CMK (cell line): ENCODE results near the gene EPHB3.

Experiments
- DNase-seq: peaks from one replicate; pipeline ENCODE4 v3.0.0-alpha.2; 2010; ENCODE audit warnings: low read depth

Gene EPHB3

DNA sequence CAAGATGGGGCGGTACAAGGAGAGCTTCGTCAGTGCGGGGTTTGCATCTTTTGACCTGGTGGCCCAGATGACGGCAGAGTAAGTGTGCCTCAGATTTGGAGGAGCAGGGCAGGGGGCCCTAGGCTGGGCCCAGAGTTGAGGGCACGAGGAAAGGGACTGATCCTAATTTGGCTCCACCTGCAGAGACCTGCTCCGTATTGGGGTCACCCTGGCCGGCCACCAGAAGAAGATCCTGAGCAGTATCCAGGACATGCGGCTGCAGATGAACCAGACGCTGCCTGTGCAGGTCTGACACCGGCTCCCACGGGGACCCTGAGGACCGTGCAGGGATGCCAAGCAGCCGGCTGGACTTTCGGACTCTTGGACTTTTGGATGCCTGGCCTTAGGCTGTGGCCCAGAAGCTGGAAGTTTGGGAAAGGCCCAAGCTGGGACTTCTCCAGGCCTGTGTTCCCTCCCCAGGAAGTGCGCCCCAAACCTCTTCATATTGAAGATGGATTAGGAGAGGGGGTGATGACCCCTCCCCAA is 19.8 kb downstream of the EPHB3 start:
- DNase-seq = no peak

DNA sequence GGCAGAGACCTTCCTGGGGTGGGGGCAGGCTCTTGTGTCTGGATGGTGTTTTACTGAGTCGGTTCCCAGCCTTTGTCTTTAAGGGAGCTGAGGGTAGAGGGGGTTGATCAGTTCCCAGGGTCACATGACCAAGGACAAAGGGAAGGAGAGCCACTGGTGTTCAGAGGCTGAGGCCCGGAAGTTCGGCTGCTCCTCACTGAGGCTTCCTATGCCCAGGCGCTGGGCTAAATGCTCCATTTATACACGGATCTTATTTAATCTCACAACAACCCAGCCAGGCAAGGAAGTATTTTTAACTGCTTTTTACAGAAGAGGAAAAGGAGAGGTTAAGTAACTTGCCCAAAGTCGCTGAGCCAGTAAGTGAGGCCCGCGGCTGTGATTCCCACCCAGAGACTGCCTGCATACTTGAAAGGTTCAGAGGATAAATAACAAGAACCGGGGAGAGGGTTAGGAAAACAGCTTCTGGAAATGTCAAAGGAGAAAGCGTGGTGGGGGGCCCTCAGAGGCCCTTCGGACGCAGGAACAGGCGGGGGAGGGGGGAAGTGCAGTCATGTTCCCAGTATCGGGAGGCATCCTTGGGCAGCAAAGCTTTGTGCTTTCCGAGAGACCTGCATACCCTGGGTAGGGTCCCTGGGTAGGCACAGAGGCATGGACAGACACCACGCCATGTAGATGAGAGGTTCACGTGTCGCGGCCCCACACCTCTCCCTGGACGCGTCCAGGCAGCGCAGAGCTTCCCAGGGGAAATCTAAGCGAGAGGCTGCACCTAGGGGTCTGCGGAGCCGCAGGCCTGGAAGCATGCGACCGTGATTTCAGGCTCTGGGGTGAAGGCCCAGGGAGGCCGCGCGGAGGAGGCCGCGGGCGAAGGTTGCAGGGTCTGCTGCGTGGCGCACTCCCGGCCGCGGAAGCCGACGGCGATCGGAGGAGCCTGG is 21.3 kb downstream of the EPHB3 start:
- no peak for DNase-seq

DNA sequence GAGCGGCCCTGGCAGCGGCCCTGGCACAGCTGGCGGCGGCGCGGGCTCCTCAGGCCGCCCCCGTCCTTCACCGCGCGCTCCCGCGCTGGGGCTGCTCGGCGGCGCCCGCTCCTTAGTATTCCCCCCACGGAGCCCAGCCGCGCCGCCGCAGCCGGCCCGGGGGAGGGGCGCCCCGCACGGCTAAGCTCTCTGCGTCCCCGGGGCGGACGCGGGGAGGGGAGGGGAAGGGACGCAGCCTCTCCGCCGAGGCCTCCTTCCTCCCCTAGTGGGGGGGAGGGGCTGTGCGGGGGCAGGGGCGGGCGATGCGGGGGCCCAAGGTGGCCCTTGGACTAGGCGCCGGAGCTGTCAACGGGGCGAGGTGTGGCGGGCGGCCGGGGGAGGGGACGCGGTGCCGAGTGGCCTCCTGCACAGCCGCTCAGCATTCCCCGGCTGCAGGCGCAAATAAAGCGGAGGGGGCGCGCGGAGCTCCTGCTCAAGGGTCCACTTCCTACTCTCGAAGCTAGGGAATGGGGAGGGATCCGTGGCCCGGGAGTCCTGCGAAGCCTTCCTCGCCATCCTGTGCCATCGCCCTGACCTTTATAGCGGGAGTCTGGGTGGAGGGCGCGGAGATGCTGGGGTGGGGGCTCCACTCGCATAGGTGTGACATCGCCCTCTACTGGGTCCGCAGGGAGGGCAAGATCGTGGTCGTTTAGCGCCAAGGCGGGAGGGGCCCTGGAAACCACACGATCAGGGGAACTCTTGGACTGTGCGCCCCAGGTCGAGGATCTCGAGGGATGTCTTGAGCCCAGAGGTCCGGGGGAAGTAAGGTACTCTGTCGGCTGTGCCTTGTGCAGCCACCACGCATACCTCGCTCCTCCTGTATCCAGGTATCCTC is 22.2 kb downstream of the EPHB3 start:
- DNase-seq = no peak

DNA sequence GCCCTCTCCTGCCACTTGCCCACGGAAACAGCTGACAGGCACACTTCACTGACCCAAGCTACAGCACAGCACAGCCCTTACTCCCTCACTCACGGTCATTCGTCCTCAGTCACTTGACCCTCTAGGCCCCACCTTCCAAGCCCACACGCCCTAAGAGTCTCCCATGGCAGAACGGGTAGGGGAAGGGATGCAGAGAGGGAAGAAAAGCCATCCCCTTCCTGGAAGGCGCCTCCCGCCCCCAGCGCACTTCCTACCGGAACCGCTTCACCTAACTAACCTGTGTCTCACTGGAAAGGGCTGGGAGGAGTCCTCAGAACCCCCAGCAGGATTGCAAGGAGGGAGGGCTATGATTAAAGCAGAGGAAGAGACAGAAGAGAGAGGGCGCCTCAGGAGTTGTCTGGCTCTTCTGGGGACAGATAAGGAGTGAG is 22.9 kb downstream of the EPHB3 start:
- DNase-seq = no peak

DNA sequence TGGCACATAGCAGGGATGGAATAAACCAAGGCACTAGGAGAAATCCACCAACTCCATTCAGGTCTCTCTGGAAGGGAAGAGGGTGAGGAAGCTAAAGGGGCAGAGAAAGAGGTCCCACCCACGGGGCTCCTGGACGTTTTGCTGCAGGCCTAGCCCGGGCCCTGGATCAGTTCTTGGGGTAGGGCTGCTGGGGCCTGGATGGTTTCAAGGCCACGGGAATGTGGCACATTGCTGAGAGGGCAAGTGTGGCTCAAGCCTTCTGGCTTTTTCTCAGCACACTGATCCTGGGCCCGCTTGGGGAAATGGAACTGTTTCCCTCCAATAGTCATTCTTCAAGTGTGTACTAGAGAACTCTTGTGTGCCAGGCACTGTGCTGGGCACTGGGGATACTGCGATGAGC is 24.0 kb downstream of the EPHB3 start:
- no peak for DNase-seq

DNA sequence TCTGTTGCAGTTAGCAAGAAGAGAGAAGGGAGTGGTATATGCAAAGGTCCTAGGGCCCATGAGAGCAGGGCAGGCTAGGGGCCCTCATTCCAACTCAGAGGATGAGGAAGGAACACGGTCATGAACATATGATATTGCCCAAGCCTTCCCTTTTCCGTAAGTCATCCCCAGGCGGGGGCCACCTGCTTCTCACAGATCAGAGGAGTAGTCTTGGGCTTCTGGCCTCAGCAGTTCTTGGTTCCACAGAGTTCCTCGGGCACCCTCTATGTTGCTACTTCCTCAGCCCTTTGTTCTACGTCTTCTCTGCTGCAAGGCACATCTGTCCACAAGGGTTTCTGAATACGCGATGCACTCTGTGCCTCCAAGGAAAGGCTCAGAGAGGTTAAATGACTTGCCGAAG is 25.3 kb downstream of the EPHB3 start:
- no peak for DNase-seq

DNA sequence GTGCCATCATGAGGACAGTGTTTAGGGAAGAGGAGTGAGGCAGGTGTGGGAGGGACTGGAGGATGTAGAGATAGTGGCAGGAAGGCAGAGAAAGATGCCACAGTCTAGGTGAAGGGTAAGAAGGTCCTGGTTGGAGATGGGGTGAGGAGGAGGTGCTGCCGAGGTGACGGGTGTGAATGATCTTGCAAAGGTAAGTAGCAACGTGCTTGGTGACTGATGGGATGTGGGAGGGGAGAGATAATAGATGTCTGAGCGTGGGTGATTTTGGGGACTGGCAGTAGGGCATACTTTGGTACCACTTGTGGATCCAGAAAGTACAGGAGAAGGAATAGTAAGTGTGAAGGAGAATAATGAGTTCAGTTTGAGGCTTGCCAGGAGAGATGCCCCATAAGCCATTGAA is 27.2 kb downstream of the EPHB3 start:
- DNase-seq = no peak

DNA sequence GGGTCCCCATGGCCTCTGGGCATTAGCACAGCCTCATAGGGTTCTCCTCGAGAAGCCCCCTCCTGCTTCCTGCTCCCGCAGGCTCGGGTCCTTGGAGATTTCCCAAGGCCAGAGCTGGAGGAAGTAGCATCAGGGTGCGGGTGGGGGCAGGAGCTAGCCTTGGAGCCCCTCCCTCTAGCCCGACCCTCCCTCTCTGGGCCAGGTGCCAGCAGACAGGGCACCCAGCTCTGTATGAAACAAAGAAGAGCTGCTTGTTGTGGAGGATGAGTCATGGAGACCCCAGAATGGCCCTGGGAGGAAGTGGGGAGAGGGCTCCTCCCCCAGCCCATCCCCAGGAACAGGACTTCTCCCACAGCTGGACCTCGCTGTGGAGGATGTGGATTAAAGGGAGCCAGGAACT is 29.2 kb downstream of the EPHB3 start:
- DNase-seq = no peak

DNA sequence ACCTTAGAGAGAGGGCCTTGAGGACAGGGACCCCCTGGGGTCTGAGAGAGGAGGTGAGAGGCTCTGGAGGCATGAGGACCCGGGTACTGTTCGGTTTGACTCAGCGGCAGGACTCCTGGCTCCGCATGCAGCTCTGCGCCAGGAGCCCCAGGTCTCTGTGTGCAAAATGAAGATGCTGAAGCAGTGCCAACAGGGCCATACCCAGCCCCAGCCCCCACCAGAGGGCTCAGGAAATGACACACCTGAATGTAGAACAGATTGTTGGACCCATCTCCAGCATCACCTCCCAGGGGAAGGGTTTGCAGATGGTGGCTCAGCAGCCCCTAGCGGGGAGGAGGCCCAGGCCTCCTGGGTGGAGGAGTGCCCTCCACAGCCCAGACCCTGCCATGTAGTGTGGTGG is 30.2 kb downstream of the EPHB3 start:
- DNase-seq = no peak

DNA sequence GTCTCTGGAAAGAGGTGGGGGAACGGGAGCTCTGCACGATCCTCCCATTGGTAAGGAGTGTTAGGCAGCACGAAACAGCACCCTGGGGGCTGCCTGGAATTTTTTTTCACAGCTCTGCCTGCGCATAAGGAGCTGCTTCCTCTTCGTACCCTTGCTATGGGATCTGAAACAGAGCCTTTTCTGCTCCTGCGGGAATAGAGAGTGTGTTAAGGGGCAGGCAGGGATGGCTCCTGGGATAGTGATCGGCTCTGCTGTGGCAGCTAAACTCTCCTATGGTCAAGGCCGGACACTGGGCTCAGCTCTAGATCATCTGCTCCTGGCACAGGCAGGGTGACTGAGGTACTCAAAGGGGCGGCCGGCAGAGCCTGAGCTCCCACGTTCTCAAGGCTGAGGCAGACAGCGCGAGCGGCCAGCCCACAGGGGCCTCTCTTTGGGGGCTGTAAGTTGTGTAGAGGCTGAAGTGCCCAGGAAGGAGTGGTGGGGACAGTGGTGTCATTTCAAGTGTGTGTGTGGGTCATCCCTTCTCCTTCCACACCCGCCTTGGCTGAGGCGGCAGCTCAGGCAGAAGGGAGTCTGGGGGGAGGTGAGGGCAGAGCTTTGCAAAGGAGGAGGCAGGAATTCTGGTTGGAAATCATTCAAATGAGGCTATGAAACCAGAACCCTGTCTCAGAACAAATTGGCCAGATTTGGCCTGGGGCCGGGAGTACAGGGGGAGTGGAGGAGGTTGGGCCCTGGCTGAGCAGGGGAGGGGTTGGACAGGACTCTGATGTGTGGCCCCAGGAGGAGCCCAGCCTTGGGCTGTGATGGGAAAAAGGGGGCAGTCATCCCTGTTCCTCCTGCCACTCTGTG is 31.0 kb downstream of the EPHB3 start:
- DNase-seq = no peak

DNA sequence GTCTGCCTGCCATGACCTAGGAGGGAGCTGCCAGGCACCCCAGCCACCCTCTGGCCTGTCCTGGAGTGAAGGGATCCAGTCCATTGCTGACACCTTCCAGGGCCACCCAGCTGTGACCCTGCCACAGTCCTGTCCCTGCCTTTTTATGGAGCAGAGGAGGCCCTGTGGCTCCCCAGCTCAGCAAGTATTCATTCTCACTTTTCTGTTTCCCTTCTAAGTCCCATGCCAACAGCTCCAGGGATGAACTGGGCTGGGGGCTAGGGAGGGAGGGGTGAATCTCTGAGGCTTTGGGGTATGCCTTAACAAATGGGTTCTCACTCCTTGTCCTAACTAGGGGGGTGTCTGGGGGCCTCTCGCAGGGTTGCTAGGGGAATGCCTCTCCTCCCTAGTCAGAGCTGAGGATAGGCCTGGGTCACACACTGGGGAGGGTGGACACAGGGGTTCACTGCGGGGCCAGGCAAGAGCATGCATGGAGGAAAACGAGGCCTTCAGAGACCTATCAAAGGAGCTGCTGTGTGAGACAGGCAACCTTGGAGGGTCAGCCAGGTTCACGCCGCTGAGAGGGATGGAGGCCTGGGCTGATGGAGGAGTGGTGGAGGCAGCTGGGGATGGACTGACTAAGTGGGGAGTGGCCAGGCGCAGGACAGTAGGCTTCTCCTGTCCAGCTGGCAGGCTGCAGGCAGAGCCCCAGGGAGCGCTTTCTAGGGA is 31.8 kb downstream of the EPHB3 start:
- no peak for DNase-seq

DNA sequence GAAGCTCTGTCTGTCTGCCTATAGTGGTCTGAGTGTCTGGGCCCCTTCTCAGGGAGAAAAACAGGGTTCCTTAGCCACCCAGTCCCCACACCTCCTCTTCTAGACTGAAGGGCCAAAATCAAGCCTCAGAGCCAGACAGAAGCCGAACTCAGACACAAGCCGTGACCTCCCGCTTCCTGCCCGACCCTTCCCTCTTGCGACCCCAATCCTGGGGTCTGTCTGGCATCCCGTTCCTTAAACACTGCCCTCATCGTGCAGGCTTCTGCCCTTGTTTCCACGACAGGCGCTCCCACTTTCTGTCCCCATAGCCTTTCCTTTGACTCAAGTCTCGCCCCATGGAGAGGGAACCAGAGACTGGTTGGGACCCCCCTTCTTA is 32.3 kb downstream of the EPHB3 start:
- no peak for DNase-seq

DNA sequence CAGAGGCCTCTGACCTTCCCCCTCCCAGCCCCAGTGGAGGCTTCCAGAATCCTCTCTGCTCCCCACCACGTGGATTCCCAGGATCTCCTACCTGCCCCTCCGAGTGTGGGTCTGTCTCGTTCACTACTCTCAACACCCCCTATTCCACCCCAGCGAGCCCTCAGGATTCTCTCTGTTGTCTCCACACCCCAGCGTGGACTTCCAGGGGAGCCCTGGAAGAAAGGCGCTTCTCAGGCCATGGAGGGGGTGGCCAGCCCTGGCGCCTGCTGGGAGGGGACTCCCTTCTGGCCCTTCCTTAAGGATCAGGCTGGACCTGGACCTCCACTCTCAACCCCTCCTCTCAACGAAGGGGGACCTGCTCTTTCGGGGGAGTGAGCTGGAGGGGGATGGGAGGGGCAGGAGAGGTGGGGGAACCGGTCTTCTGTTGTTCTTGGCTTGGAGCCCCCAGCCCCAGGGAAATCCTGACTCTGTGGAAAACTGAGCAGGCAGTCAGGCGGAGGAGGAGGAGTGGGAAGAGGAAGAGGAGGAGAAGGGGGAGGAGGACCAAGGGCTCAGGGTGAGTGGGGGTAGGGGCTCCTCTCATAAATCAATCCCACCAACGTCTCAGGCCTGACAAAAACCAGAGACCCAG is 32.9 kb downstream of the EPHB3 start:
- DNase-seq = no peak

DNA sequence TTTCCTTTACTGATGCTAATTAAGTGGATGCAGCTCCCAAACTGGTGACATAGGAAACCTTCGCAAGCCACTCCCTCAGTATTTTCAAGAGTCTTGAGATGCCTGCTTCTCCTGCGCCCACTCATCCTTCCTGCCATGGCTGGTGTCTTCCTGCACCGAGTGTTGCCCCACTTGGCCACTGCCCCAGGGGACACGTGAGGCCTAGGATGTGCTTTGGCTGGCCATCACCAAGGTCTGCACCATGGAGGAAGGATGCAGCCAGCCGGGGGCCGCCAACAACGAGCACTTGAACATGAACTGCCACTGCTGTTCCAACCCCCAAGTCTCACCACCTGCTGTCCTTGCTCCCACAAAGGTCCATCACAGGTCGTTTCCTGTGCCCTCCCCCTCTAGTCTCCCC is 34.1 kb downstream of the EPHB3 start:
- no peak for DNase-seq

DNA sequence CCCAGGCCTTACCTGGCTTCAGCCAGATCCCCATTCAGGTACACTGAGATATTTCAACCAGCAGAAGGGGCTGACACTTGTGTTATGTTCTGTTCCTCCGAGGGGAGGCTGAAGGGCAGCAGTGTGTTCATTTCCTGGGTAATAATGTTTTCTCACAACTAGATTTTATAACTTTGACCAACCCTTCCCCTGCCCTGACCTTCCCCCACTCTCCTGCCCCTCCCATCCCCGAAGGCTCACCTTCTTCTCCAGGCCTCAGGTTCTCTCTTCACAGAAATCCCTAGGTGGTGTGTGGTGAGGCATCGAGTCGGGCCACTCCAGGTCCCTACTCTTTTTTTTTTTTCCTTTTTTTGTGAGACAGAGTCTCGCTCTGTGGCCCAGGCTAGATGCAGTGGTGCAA is 34.6 kb downstream of the EPHB3 start:
- DNase-seq = no peak

DNA sequence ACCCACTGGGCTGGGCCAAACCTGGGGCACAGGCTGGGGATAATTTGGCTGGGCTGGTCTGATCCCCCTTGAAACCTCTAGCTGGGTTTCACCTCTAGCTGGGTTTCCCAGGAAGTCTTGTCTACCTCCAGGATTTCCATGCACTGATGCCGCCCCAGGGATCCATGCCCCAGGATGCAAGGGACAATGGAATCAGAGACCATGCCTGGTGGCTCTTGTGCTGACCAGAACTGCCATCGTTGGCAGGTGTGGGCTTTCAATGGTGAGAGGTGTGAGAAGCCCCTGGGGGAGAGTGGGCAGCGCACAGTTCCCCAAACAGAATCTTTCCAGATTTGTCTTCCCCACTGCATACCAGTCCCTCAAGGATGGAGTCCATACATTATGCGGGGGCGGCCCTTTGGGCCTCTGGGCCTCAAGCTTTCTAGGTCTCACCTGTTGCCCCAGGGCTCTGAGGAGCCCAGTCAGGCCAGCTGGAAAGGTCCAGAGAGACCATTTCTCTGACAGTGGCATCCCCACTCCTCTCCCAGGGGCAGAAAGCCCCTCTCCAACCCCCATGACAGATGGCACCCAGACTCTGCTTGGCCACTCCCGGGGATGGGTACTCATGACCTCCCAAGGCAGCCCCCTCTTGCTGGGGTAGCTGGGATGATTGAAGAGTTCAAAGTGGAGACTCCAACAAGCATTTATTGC is 35.4 kb downstream of the EPHB3 start:
- DNase-seq = no peak

DNA sequence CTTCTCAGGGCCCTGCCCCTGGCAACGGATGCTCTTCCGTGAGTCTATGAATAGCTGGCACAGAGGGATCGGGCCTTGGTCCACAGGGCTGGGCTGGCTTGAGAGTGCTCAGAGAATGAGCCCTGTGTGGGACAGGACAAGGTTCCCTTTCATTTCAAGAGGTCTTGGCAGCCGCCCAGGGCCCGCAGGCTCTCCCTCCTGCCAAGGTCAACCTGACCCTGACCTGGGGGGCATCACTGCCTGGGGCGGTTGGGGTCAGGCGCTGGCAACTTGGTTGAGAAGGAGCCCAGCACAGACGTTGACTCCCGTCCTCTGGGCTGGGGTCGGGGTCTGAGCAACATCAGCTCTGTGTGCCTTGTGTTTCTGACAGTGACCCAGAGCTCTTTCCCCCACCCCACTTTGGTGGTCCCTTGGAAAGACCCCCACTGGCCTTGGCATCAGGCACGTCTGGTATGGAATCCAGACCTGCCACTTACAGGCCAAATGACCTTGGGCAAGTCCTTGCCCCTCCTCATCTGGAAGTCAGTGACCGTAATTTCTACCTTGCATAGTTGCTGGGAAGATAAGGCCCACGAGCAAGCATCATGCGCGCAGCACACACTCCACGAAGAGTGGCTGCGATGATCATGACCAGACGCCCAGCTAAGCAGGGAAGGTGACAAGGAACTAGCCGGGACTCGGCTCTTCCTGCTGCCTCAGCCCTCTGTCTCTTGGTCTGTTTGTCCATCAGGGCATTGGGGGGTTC is 36.4 kb downstream of the EPHB3 start:
- no peak for DNase-seq

DNA sequence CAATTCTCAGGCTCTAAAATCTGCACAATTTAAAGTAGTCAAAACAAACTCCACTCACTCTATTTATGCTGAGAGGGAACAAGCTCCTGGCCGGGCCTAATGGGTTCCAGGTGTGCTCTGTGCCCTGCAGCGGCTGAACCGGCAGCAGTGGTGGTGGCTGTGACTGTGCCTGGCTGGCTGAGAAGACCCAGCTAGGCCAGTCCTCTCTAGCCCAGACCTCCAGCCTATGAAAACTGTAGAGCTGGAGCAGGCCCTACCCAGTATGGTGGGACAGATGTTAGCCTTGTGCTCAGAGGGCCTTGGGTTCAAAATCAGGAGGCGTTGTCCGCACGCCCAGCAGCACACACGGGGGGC is 37.0 kb downstream of the EPHB3 start:
- no peak for DNase-seq

DNA sequence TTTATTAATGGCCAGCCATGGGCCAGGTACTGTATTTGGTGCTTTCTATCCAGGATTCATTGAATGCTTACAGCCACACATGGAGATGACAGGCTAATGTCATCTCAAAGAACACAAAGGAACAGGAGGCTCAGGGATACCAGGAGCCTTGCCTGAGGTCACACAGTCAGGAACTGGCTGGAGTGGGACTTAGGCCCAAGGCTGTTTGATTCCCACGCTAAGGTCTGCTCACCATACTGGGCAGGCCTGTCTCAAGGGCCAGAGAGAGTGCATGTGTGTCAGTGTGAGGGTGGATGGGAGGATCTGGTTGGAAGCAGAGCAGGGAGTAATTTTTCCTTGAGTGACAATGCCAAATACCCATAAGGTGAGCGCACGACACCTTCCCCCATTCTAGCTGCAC is 37.6 kb downstream of the EPHB3 start:
- no peak for DNase-seq
